SK-N-MC (cell line): ENCODE measurements around the gene ATG13.

Experiments used
- EZH2 ChIP-seq: fragments of 200-600 bp; sonication (generic); IDR thresholded peaks from one replicate; pipeline ENCODE4 v1.6.1; 2017; ENCODE audit warnings: antibody characterized with exemption
- FOXP2 ChIP-seq: optimal IDR thresholded peaks from 2 replicates; pipeline ENCODE3; 2011; ENCODE audit warnings: mild to moderate bottlenecking, moderate library complexity; ENCODE audit not compliant: insufficient read depth; ENCODE audit errors: extremely low read length, control extremely low read depth
- POLR2AphosphoS5 ChIP-seq: IDR thresholded peaks from 2 replicates; pipeline ENCODE4 v1.6.1; 2012; ENCODE audit warnings: mild to moderate bottlenecking, low read depth, low read length, borderline replicate concordance

DNA sequence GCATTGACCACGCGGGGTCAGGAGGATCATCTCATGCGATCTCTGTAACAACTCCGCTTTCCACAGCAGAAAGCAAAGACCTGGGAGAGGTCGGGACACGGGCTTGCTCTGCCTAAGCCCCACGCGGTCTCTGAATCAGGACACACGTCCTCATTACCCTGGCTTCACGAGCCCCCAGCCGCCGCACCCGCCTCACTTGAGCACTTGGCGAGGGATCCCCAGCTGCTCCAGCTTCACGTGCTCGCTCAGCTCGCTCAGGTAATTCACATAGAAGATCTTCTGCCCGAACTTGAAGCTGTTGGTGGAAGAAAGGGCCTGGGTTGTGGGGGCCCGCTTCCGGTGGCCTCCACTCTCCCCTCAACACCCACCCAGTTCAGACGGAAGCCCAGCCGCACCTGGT lies 63.5 kb downstream of the ATG13 start:
- TF ChIP-seq EZH2 (no peak), POLR2AphosphoS5 (no peak), FOXP2 (no peak)
